GM19455 (cell line): ENCODE results near the gene SLC26A3.

Experiments
- ATAC-seq: cut with Tn5 transposase; IDR thresholded peaks from one replicate; pipeline ENCODE4 v1.9.1; 2021; ENCODE audit not compliant: unreplicated experiment

The SLC26A3 gene

DNA sequence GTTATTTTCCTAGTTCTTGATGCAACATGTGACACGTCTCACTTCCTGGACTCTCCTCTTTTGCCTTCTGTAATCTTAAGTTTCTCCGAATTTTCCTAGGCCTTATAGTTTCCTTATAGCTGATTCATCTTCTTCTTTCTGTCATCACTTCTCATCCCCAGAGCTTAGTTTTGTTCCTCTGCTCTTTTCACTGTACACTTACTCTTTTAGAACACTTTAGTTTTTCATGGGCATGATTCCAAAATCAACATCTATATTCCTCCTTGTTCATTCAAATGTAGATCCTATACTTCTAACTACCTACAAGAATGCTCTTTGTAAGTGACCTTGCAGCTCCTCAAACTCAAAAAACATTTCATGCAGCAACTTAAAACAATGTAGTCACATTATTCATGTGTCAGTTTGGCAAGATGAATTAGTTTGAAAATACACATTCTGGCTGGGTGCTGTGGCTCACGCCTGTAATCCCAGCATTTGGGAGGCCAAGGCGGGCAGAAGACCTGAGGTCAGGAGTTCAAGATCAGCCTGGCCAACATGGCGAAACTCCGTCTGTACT lies 13.1 kb upstream of the SLC26A3 start:
- ATAC-seq, result no peak

DNA sequence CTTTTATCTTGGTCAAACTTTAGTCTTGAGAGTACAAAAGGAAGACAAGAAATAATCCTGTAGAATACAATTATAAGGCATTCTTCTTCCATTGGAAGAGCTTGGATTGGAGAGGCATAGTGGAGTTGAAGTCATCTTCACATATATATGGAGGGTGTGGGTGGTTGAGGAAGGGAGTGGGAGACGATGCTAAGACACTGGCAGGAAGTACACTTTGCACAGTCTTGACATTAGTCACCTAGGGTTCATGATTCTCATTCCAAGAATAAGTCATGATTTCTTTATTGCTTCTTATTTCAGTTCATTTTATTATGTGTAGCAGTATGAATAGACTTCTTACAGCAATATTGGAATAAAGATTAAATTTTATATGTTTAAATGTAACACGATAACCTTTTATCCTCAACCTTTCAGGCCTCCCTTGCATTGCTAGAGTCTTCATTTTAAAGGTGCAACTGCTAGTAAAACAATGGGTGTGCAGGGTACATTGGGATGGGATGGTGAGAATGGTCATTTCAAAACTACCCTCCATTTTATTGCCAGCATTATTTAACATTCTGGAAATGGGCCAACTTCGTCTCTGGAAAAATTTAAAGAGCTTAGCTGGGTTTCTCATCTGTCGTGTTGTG lies 12.3 kb upstream of the SLC26A3 start:
- ATAC-seq, result no peak

GRCh38 chr7:107813524-107813923 lies 10.5 kb upstream of the SLC26A3 start:
- ATAC-seq, result no peak

DNA sequence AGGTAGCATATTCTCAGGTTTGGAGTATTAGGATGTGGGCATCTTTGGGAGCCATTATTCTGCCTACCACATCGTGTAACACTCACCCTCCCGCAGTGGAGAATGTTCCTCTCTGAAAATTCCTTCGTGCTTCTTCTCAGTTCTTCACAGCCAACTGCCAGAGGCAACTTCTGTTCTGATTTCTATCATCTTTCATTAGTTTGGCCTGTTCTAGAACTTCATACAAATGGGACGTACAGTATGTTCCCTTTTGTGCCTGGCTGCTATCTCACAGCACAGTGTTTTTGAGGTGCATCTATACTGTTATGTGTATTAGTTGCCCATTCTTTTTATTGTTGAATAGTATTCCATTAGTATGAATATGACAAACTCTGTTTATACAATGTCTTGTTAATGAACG lies 8.9 kb upstream of the SLC26A3 start:
- ATAC-seq, result no peak

DNA sequence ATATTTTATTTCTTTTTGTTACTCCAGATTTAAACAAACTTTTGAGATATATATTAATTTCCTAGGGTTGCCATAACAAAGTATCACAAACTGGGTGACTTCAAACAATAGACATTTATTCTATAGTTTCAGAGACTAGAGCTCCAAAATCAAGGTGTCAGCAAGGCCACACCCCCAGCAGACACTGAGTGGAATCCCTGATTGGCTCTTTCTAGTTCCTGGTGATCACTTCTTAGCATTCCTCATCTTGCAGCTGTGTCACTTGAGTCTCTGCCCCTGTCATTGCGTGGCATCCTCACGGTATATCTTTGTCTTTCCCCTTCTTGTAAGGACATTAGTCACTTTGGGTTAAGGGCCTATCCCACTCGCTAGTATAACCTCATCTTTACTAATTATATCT lies 7.6 kb upstream of the SLC26A3 start:
- ATAC-seq, result no peak

GRCh38 chr7:107809179-107809578 lies 6.2 kb upstream of the SLC26A3 start:
- ATAC-seq, result no peak

DNA sequence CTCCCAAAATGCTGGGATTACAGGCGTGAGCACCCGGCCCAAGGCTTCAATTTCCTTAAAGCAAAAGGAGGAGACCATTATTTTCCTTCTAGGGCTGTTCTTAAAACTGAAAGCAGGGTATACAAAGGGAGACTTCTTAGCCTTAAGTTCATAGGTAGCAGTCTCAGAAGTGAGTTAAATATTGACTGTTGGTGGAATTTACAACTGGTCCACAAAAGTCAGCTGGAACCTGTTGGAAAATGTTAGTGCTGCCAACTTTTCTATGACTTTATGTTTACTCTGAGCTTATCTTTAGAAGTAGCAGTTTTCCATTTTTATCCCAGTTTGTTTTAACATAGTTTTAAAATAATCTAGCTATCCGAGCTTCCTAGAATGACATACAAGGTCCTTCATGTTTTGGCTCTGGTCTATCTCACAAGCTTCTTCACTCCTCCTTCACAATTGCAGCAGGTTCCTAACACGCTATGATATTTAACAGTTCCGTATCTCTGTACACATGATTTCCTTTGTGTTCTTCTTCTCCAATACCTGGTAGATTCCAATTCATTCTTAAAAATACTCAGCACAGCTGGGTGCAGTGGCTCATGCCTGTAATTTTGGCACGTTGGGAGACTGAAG lies 3.3 kb downstream of the SLC26A3 start:
- ATAC-seq, result no peak

- no peak for ATAC-seq
Measured at GRCh38 chr7:107792364-107792763, 10.7 kb downstream of the SLC26A3 start.

DNA sequence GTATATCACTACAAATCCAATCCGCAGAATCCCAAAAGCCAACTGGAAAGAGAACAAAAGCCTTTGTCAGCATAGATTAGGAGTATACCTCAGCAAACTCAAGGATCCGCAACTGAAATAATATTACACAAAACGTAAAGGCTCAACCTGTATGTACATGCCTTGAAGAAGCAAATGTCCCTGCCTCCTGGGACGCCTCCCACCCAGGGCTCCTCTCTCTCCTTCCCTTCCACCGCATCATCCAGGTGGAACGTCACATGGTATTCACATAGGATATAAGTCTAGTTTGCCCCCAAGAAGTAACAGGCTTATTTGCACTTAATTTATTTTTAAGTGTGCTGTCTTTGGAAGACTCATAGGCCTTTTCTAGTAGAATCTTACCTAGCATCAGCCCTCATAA lies 13.4 kb downstream of the SLC26A3 start:
- ATAC-seq, result no peak

- ATAC-seq, result no peak
Measured at GRCh38 chr7:107788662-107789061, 14.4 kb downstream of the SLC26A3 start.

- ATAC-seq, result no peak
Measured at GRCh38 chr7:107788216-107788615, 14.8 kb downstream of the SLC26A3 start.

DNA sequence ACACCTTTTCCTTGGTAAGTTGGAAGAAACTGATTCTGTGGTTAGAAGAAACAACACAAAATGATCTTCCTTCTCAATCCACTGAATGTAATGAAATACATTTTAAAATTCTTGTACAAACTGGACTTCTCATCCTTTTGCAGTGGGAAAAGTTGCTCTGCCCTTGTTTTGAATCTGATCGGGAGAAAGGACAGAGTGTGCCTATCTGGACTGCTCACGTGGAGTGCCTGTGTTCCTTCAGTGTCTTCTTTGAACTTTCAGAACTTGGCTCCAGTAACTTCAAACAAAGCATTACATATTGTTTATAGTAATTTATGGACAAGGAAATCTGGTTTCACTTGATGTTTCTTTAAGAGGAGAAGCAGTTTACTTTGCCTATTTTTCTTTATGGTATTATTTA lies 17.1 kb downstream of the SLC26A3 start:
- ATAC-seq, result no peak

DNA sequence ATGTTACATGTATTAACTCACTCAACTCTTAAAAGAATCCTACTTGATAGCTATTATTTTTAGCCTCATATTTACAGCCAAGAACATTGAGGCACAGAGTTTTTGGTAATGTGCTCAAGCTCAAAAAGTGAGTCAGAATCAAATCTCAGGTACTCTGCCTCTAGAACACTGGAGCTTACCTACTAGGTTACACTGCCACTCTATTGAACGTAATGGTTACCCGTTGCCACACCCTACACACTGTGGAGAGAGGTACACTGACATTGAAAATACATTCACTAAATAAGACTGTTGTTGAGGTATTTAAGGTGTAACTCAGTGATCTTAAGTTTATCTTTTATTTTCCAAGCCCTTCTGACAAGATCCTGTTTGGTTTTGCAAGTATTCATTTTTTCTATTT lies 17.9 kb downstream of the SLC26A3 start:
- ATAC-seq, result no peak

DNA sequence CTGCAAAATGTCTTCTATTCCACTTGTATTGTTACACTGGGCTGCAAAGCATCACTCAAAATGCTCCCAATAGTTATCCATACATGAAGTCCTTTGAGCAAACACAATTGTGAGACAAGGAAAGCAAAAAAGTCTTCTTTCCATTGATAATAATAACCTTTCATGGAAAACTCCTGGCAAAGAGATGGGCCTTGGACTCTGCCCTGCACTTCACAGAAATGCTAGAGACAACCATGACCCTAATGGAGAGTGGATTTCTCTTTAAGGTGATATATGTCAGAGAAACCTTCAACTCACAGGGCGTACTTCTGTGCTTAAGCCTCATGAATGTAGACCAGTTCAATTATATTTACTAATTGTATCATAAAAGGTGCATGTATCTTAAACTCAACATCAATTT lies 19.4 kb downstream of the SLC26A3 start:
- no peak for ATAC-seq

DNA sequence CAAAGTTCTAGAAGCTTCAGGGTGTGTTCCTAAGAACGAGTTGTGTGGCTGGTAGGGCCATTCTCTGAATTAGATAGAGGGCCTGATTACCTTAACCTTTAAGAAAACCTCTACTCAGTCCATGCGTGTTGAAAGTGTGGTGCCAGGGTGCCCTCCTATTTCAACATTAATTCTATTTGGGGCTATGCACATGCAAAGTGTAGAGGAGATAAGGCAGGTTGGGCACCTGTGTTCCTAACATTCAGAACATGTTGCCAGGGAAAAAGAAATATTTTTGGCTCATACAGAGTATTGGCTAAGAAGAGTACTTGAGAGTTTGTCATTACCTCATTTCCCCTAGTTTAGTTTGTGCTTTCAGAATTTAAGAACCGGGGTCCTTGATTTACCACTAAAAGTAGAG lies 20.6 kb downstream of the SLC26A3 start:
- no peak for ATAC-seq

- no peak for ATAC-seq
Measured at GRCh38 chr7:107779647-107780099, 23.4 kb downstream of the SLC26A3 start.

GRCh38 chr7:107778283-107778682 lies 24.7 kb downstream of the SLC26A3 start:
- ATAC-seq, result no peak

DNA sequence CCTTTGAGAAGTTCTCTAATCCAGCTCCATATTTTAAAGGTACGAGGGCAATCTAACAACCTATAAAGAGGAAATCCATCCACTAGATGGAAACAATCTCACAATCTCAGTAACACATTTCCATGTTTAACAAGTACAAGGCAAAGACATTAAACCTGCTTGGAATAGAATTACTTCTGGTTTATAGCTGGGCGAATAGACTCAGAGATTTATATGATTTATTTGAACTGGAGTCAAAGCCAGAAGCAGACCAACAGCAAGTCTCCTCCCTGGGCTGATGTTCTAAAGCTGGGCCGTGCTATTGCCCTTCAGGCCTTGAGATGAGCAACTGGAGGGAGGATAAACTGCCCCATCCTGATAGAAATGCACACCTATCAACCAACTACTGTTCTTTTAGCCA lies 25.3 kb downstream of the SLC26A3 start:
- no peak for ATAC-seq

GRCh38 chr7:107773027-107773426 lies 30.0 kb downstream of the SLC26A3 start:
- ATAC-seq, result no peak

DNA sequence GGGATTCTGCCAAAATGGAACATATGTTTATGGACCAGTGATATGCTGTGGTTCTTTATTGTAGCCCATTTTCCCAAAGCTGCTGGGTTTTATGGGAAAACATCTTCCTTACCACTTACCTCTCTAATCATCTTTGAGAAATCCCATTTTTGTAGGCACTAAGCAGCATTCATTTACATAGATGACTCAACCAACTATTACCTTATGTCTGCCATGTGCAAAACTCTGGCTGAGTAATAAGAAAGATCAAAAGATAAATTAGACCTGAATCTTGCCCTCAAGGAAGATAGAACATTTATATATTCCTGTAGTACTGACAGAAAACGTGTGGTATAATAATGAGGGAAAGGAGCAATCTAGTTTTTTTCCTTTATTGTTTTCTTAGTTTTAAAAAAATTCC lies 34.8 kb downstream of the SLC26A3 start:
- no peak for ATAC-seq

DNA sequence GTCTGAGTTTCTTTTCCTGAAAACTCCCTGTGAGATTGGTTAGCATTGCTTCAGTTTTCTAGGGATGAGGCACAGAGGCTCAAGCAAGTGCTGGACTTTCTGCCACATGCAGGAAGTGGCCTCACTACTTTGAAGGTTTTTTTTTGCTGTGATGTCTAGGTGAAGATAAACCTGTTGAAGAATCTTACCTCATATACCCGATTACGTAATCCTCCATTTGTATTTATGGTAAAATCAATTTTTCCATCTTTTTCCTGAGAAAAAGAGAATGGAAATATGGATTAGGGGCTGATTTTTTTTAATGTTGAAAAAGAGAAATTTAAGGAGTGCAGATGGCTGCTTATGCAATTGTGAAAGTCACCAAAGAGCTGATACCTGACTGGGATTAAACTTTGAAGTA lies 35.6 kb downstream of the SLC26A3 start:
- ATAC-seq, result no peak

DNA sequence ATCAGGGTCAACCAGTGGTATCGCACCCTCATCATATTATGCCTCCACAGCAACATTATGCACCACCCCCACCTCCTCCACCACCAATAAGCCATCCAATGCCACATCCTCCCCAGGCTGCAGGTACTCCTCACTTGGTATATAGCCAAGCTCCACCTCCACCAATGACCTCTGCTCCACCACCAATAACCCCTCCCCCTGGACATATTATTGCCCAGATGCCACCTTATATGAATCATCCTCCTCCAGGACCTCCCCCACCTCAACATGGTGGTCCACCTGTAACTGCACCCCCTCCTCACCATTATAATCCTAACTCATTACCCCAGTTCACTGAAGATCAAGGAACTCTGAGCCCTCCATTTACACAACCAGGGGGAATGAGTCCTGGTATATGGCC lies 44.4 kb downstream of the SLC26A3 start:
- ATAC-seq, result no peak

GRCh38 chr7:107754642-107755041 lies 48.4 kb downstream of the SLC26A3 start:
- no peak for ATAC-seq
